RWPE1 (cell line): ENCODE results near the gene DERL2.
A peak's percentile ranks its signal among the peaks of the same experiment; 100 is the strongest.

Experiments
- CTCF ChIA-PET: fragments of 350-600 bp; sonication (Branson Sonifier 250); formaldehyde crosslinking; extraction: SDS; loops from one replicate; lab custom pipeline; 2021; lab: Yijun Ruan, JAX
- POLR2A ChIA-PET: fragments of 400-600 bp; formaldehyde crosslinking; extraction: SDS; loops from one replicate; lab custom pipeline; 2020; ENCODE audit warnings: antibody characterized with exemption; ENCODE audit not compliant: low non-redundant PET; lab: Yijun Ruan, JAX
- DNase-seq: peaks from one replicate; pipeline ENCODE4 v3.0.0; 2012; ENCODE audit warnings: low spot score
- H3K27ac ChIP-seq: fragments of 450-650 bp; 2 replicates; pipeline ENCODE4 v1.5.1; 2017
- CTCF ChIP-seq: fragments of 450-650 bp; conservative IDR thresholded peaks from 2 replicates; pipeline ENCODE4 v1.5.1; 2017; ENCODE audit warnings: low read depth, mild to moderate bottlenecking

The DERL2 gene

DNA sequence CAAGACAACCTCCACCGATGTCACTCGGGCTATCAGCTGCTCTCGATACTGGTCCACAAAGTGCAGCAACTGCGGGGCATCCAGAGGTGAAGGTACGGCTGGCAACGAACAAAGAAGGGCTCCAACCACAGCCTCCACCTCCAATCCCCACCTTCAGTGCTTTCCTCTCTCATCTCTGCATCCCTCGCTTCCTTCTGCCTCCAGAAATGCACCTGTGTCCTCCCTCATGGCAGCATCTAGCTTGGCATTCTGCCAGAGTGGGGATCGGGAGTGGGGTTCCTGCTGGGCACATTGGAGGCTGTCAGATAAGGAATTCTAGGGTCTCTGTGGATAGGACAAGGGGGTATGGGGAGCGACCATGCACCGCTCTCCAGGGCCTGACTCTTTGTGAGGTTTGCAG, 29.0 kb upstream of the DERL2 start:
- ChIA-PET CTCF (interaction anchor here (0.6 kb wide), 1 partner anchor 68 kb away, joined by 3 read pairs; no protein-coding TSS in a partner anchor), POLR2A (no interaction called here)
- no peak for DNase-seq
- H3K27ac ChIP-seq, result no peak overlapping the region
- no peak for TF ChIP-seq CTCF

- CTCF ChIA-PET, result no interaction called here
- no peak for DNase-seq
Measured at GRCh38 chr17:5513628-5514027, 27.6 kb upstream of the DERL2 start.

DNA sequence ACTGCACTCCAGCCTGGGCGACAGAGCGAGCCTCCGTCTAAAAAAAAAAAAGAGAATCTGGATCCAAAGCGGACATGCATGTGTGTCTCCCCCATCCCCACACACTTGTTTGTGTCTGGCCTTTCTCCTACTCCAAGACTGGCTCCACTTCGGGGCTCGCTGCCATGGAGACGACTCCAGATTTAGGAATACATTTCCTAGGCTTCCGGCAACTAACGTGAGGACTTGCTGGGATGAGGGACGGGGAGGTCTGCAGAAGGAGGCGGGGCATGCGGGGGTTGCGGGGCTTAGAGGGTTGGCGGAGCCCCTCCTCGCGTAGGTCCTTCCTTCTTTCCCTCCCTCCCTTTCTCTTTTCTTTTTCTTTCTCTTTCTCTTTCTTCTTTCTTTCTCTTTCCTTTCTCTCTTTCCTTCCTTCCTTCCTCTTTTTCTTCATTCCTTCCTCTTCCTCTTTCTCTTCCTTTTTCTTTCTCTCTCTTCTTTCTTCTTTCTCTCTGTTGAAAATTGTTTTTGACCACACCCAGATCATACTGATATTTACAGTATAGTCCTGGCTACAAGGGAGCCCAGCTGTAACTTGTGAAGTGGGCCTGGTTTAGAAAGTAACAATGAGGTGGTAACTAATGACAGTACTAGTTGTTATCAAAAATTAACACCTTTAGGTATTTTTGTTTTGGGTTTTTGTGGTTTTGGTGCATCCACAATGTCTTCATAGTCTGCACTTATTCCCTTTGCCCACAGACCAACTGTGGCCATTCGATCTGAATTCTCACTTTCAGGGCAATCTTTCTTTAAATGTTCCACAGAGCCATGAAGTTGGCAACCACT, 25.6 kb upstream of the DERL2 start:
- H3K27ac ChIP-seq, result no peak overlapping the region
- DNase-seq, result no peak
- POLR2A ChIA-PET, result no interaction called here
- CTCF ChIA-PET, result no interaction called here
- no peak for TF ChIP-seq CTCF

More at GRCh38 chr17:5513628-5514027, 27.6 kb upstream of the DERL2 start:
- H3K27ac ChIP-seq, result no peak overlapping the region
- no peak for TF ChIP-seq CTCF
- POLR2A ChIA-PET, result no interaction called here

DNA sequence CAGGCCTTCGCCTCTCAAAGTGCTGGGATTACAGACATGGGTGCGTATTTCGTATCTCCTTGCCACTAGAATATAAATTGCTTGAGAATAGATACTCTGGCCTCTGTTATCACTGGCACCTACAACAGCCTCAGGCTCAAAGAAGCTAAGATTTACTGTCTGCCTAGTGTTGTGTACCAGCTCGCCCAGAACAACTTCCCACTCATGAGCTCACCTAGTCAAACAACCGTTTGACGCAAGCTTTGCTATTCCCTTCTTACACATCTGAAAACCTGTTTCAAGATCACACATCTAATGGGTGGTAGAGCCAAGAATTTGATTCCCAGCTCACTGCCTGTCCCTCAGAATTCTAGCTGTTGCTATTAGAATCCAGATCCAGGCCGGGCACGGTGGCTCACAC, 24.8 kb upstream of the DERL2 start:
- ChIA-PET CTCF (no interaction called here), POLR2A (no interaction called here)
- no peak for DNase-seq
- no peak overlapping the region for H3K27ac ChIP-seq
- no peak for TF ChIP-seq CTCF

- POLR2A ChIA-PET, result no interaction called here
- DNase-seq, result no peak
- CTCF ChIA-PET, result no interaction called here
Measured at GRCh38 chr17:5509482-5509881, 23.5 kb upstream of the DERL2 start.

GRCh38 chr17:5508810-5509209, 22.8 kb upstream of the DERL2 start:
- no peak for TF ChIP-seq CTCF
- ChIA-PET POLR2A (no interaction called here), CTCF (no interaction called here)
- no peak overlapping the region for H3K27ac ChIP-seq
- no peak for DNase-seq

More at GRCh38 chr17:5509482-5509881, 23.5 kb upstream of the DERL2 start:
- H3K27ac ChIP-seq, result peak overlapping the region; percentile 26; the same call in 1 of the 2 replicates
- no peak for TF ChIP-seq CTCF
